GM18951 (cell line): ENCODE data around the gene FAHD1.
A peak's percentile ranks its signal among the peaks of the same experiment; 100 is the strongest.

Experiments used
- POLR2A ChIP-seq: IDR thresholded peaks from 4 replicates; pipeline ENCODE4 v1.6.1; 2011; ENCODE audit warnings: mild to moderate bottlenecking; ENCODE audit not compliant: insufficient read length, insufficient read depth; ENCODE audit errors: extremely low read depth
- in situ Hi-C: fragments of 300-500 bp; cut with MboI; formaldehyde crosslinking; loops from one replicate; pipeline ENCODE4 v1.12.0; 2022; ENCODE audit warnings: low sequenced_read_pairs, mixed read lengths, inconsistent platforms; ENCODE audit not compliant: unreplicated experiment

FAHD1 gene

GRCh38 chr16:1816396-1817275, 10.4 kb upstream of the FAHD1 start:
- TF ChIP-seq POLR2A = no peak
- in situ Hi-C loops = no loop called here

- in situ Hi-C loops = no loop called here
- TF ChIP-seq POLR2A = no peak
Observed at GRCh38 chr16:1817276-1817589, 9.8 kb upstream of the FAHD1 start.

- no peak for TF ChIP-seq POLR2A
Observed at GRCh38 chr16:1817716-1818115, 9.3 kb upstream of the FAHD1 start.

GRCh38 chr16:1818204-1818872, 8.7 kb upstream of the FAHD1 start:
- TF ChIP-seq POLR2A = no peak
- in situ Hi-C loops = no loop called here

More at GRCh38 chr16:1817716-1818115, 9.3 kb upstream of the FAHD1 start:
- in situ Hi-C loops = no loop called here

GRCh38 chr16:1818873-1819525, 8.0 kb upstream of the FAHD1 start:
- TF ChIP-seq POLR2A = no peak
- in situ Hi-C loops = no loop called here

GRCh38 chr16:1819611-1820010, 7.4 kb upstream of the FAHD1 start:
- TF ChIP-seq POLR2A = no peak
- in situ Hi-C loops = no loop called here

GRCh38 chr16:1820096-1820945, 6.7 kb upstream of the FAHD1 start:
- in situ Hi-C loops = no loop called here
- no peak for TF ChIP-seq POLR2A

GRCh38 chr16:1820946-1821290, 6.1 kb upstream of the FAHD1 start:
- in situ Hi-C loops = no loop called here
- no peak for TF ChIP-seq POLR2A

- in situ Hi-C loops = no loop called here
- no peak for TF ChIP-seq POLR2A
Observed at GRCh38 chr16:1821861-1822611, 5.0 kb upstream of the FAHD1 start.

- no peak for TF ChIP-seq POLR2A
- in situ Hi-C loops = no loop called here
Observed at GRCh38 chr16:1822801-1823200, 4.2 kb upstream of the FAHD1 start.

- in situ Hi-C loops = no loop called here
- no peak for TF ChIP-seq POLR2A
Observed at GRCh38 chr16:1823821-1824220, 3.2 kb upstream of the FAHD1 start.

- no peak for TF ChIP-seq POLR2A
- in situ Hi-C loops = no loop called here
Observed at GRCh38 chr16:1825381-1825863, 1.6 kb upstream of the FAHD1 start.

GRCh38 chr16:1825864-1826690, 929 bp upstream of the FAHD1 start:
- in situ Hi-C loops = no loop called here
- TF ChIP-seq POLR2A = peak; percentile 44
